GM19328 (cell line): ENCODE results near the gene CEACAM3.

Source experiments
- ATAC-seq: cut with Tn5 transposase; IDR thresholded peaks from one replicate; pipeline ENCODE4 v1.9.1; 2021; ENCODE audit warnings: mild to moderate bottlenecking, moderate library complexity; ENCODE audit not compliant: unreplicated experiment

CEACAM3 gene

DNA sequence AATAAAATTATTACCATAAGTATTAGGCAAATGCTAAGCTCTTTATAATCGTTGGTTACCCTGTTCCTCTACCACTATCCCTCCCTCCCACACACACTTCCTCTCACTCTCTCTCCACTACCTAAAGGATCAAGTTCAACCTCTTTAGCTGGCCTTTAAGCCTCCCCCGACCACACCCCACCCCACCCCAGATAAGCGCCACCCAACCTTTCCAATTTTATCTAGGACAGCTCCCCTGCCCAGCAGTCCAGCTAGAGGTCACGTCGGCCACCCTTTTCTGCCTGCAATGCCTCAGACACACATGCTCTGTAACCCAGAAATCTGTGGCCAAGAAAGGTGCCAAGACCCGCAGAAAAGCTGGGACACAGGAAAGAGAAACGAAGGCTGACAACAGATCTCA lies 47.0 kb downstream of the CEACAM3 start:
- no peak for ATAC-seq

DNA sequence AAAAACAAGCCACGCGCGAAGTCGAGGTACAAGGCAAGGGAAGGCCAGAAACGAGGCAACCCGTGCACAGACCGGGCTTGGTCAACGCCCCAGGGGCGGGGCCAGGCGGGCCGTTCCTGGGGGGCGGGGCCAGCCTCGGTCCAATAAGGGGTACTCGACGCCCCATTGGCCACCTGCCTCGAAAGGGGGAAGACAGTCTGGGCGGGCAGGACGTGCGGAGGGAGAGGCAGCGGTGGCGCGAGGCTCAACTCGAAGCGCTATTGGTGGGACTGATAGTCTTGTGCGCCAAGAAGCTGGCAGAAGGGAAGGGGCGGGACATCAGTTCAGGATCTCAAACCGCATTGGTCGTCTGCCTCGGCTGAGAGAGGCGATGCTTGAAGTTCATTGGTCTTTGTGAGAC lies 48.2 kb downstream of the CEACAM3 start, which contains the start of gene LYPD4:
LYPD4 (minus strand) TSS at position 83 of the 400 bp plus-strand sequence. CDS start 5,398 bp downstream, outside the sequence.
- no peak for ATAC-seq

DNA sequence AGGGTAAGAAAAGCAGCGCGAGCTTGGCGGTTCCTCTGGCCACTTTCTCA lies 48.4 kb downstream of the CEACAM3 start, which contains the start of gene DMRTC2:
DMRTC2 (plus strand) TSS at position 42 of the 50 bp plus-strand sequence. CDS start 2,387 bp downstream, outside the sequence.
- no peak for ATAC-seq

DNA sequence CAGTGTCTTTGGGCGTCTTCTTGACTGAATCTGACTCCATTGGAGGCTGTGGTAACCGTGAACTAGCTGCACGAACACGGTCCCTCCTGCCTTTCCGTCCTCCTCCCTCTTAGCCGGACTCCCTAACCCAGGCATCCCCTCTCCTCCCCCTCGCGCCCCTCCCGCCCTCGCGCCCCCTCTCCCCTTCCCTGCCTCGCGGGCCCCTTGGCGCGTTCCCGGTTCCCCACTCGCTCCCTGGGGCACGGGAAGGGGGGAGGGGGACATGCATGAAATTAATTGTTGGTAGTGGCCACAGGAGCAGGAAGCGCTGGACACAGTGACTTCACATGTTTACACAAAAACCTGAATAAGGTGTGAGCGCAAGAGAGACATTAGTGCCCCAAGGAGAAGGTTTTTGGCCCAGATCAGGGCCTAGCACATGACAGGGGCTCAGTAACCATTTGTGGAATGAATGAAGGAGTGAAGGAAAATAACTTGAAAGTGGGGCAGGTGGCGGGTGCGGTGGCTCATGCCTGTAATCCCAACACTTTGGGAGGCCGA lies 48.7 kb downstream of the CEACAM3 start:
- no peak for ATAC-seq

DNA sequence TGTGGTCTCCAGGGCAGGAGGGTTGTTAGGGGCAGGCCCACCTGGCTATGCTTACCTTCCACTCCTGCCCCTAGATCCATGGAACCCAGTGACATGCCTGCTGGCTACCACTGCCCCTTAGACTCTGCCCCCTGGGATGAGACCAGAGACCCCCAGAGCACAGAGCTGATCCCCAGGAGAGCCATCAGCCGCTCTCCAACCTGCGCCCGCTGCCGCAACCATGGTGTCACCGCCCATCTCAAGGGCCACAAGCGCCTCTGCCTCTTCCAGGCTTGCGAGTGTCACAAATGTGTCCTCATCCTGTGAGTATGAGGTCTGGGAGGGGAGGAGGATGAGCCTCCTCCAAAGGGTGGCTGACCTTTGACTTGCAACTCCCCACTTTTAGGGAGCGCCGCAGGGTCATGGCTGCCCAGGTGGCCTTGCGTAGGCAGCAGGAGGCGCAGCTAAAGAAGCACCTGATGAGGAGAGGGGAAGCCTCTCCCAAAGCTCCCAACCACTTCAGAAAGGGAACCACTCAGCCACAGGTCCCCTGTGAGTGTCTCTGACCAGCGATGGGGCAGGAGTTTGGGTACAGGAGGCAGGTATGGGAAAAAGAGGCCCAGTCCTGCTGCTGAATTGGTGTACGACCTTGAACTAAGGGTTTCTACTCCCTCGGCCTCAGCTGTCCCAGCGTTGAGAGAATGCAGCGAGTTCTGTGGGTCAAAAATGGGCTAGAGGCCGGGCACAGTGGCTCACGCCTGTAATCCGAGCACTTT lies 51.1 kb downstream of the CEACAM3 start:
- ATAC-seq: no peak

DNA sequence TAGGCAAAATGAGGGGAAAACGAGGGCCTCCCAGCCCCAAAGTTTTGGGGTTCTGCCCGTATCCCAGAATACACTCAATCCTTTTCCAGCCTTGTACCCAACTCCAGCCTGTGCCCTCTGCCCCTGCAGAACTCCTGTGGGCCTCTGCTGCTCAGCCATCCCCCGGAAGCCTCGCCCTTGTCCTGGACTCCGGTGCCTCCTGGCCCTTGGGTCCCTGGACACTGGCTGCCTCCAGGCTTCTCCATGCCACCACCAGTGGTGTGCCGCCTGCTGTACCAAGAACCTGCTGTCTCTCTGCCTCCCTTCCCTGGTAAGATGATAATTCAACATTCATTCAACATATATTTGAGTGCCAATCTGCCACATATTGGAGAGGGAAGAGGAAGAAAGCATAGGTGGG lies 52.3 kb downstream of the CEACAM3 start:
- ATAC-seq: no peak

DNA sequence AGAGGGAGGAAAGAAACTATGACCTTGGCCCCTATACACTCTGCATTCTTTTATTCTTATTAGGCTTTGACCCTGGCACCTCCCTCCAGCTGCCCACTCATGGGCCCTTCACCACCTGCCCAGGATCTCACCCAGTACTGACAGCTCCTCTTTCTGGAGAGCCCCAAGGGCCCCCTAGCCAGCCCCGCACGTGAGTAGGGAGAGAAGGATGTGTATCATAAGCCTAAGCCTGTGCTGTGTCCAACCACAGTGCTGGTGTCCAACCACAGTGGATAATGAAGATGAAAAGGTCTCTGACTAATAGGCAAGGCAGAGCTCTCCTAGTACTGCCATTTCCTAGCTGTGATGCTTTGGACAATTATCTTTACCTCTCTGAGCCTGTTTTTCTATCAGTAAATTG lies 52.7 kb downstream of the CEACAM3 start:
- ATAC-seq: no peak

DNA sequence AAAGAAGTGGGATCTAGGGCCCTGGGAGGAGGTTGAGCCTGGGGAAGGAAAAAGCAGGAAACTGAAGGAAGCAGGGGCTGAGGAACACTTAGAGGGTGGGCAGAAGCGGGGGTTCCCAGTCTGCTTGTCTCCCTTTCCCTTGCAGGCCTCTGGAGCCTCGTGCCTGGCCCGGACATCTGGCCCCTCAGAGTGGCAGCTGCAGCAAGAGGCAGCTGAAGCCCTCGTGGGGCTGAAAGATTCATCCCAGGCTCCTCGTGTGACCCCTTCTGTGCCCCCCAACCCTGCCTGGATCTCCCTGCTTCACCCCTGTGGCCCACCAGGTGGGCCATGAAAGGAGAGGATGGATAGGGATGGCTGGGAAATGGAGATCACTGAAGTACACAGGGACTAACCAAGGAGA lies 54.0 kb downstream of the CEACAM3 start:
- no peak for ATAC-seq

DNA sequence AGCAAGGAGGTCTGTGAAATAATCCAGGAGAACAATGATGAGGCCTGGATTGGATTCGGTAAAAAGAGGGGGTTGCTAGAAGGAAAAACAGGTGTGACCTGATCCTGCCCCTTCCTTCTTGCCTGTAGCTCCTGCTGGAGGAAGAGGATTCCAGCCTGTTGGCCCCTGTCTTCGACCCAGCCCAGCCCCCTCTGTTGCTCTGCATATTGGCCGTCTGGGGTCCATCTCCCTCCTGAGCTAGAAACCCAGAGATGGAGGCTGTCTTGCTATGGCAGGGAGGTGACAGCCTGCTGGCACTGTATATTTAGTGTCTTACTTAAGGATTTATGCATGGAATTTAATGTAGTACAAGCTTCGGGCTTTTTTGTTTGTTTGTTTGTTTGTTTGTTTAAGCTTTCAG lies 55.1 kb downstream of the CEACAM3 start:
- no peak for ATAC-seq

DNA sequence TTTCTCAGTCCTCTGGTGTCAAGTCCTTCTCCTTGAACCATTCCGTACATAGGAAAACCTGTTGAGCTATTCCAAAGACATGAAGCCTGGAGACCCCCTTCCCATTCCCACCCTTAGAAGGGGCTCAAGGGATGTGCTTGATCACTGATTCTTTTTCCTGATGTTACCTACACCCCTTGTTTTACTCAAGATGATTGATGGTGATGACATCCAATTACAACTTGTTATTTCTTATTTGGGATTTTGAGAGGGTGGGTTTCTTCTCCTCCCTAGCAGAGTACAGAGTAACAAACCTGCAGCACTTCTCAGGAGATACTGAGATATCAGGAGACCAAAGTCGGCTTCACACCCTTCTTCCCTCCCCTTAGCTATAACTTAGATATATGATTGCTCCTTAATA lies 57.0 kb downstream of the CEACAM3 start:
- no peak for ATAC-seq

DNA sequence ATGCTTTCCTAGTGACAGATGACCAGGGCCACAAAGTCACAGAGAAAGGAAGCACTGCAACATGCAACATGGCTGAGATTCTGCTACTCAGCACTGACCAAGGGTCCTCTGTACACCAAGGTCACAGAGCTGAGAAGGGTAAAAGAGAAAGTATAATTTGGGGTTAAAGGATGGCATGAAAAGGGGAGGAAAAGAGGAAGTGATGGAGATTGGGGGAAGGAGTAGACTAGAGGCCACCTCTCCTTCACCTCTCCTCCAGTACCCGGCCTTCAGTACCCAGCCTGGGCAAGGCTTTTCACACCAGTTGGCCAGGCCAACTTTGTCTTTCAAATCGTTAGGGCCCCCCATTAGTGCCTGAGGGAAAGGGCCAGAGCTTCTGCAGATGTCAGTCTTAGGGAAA lies 57.4 kb downstream of the CEACAM3 start:
- no peak for ATAC-seq

DNA sequence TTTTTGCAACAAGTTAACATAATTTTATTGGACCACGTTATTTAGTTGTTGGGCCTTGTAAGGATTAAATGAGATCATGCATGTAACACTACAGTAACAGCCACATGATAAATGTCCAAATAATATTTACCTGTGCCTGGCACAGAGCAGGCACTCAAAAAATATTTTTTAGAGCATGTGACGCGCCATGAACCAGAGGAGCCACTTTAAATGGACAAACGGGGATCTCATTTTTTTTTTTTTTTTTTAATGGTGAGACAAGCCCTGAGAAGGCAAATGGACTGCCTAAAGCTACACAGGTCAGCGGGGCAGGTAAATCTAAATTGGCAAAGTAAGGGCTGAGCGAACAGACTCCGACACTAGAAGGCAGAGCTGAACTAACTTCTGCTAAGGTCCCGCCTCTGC lies 62.8 kb downstream of the CEACAM3 start:
- ATAC-seq: no peak

DNA sequence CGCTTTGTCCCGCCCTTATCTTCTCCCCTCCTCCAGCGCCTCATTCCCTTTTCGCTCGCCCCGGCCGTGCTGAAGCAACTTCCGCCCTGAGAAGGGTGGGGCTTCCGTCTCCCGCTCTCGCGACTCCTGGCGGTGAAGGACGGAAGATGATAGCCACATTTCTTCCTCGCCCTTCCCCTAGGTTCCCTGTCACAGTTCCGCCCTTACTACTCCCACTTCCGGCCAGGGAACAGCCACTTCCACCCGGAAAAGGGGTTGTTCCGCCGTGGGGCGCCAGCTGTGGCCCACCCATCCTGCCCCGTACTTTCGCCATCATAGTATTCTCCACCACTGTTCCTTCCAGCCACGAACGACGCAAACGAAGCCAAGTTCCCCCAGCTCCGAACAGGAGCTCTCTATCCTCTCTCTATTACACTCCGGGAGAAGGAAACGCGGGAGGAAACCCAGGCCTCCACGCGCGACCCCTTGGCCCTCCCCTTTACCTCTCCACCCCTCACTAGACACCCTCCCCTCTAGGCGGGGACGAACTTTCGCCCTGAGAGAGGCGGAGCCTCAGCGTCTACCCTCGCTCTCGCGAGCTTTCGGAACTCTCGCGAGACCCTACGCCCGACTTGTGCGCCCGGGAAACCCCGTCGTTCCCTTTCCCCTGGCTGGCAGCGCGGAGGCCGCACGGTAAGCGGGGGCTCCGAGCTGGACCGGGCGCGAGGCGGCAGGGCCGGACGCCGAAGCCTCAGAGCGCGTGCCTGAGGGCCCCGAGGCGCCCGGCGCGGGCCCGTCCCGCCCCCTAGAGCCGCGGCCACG lies 63.4 kb downstream of the CEACAM3 start, which contains the start of gene RPS19:
RPS19 (plus strand) TSS at position 638 of the 801 bp plus-strand sequence. CDS start 520 bp downstream, outside the sequence.
- ATAC-seq: peak; percentile 76

DNA sequence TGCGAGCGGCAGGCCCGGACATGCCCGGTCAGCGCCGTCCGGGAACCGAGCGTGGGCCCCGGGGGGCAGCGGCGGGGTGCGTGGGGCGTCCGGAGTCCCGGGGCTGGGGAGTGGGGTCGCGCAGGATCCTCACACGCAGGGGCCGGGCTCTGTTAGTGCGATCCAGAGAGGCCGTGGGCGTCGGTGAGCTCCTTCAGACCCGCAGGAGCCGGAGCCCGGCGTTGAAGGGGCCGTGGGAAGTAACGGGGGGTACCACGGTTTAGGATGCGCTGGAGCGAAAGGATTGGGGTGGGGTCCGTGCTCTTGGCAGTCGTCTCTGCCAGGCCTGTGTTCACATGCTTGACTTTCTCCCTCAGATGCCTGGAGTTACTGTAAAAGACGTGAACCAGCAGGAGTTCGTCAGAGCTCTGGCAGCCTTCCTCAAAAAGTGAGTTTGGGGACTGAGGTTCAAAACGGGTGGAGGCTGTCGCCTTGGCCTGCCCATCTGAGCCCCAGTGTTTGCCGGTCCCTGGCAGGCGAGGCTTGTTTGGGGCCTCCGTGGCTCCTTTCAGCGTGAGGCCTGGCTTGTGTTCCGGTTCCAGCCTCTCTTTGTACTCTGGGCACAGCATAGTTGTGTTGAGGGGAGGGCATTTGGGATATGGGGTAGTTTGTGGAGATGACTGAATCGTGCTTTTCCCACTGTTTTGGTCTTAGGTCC lies 64.2 kb downstream of the CEACAM3 start:
- ATAC-seq: peak; percentile 17
